Liver (tissue), 3 donors: ENCODE data around the gene RUSC1.

Experiments
- EGR1 ChIP-seq, 2 donors: IDR thresholded peaks; 2 replicates each; pipeline ENCODE4 v1.6.1; 2016 to 2018; ENCODE audit warnings: antibody characterized with exemption in 2 of 2, low read depth in 2 of 2
- MAX ChIP-seq: IDR thresholded peaks from 2 replicates; pipeline ENCODE4 v1.6.1; 2016; ENCODE audit warnings: antibody characterized with exemption
- RXRA ChIP-seq, 2 donors: IDR thresholded peaks; 2 replicates each; pipeline ENCODE4 v1.6.1; 2017 to 2018; ENCODE audit warnings: antibody characterized with exemption in 2 of 2, mild to moderate bottlenecking in 1 of 2
- SP1 ChIP-seq: IDR thresholded peaks from 2 replicates; pipeline ENCODE4 v1.6.1; 2018; ENCODE audit warnings: antibody characterized with exemption, mild to moderate bottlenecking
- TAF1 ChIP-seq: conservative IDR thresholded peaks from 2 replicates; pipeline ENCODE4 v1.6.1; 2016; ENCODE audit warnings: antibody characterized with exemption, mild to moderate bottlenecking
- YY1 ChIP-seq: IDR thresholded peaks from 2 replicates; pipeline ENCODE4 v1.6.1; 2016; ENCODE audit warnings: antibody characterized with exemption, mild to moderate bottlenecking
- TF ChIP-seq, protein P1 (sequence below): fragments of 150-350 bp; IDR thresholded peaks from 2 replicates; pipeline ENCODE4 v1.5.1; 2017; ENCODE audit warnings: improper control_type of control experiment, low read depth, low read length; ENCODE audit not compliant: missing input control
- TF ChIP-seq, protein P2 (sequence below): IDR thresholded peaks from 2 replicates; pipeline ENCODE4 v1.6.1; 2016; ENCODE audit warnings: antibody characterized with exemption
- TF ChIP-seq, protein P3 (sequence below): IDR thresholded peaks from 2 replicates; pipeline ENCODE4 v1.6.1; 2016; ENCODE audit warnings: antibody characterized with exemption, mild to moderate bottlenecking
- donor health status: healthy.
- donor health status: healthy.

- TF ChIP-seq, protein P1, sequence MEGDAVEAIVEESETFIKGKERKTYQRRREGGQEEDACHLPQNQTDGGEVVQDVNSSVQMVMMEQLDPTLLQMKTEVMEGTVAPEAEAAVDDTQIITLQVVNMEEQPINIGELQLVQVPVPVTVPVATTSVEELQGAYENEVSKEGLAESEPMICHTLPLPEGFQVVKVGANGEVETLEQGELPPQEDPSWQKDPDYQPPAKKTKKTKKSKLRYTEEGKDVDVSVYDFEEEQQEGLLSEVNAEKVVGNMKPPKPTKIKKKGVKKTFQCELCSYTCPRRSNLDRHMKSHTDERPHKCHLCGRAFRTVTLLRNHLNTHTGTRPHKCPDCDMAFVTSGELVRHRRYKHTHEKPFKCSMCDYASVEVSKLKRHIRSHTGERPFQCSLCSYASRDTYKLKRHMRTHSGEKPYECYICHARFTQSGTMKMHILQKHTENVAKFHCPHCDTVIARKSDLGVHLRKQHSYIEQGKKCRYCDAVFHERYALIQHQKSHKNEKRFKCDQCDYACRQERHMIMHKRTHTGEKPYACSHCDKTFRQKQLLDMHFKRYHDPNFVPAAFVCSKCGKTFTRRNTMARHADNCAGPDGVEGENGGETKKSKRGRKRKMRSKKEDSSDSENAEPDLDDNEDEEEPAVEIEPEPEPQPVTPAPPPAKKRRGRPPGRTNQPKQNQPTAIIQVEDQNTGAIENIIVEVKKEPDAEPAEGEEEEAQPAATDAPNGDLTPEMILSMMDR = no peak
- TF ChIP-seq TAF1 (no peak), YY1 (no peak), EGR1 (IDR thresholded peaks at IDR 0.05; ENCODE audit: low read depth in 2 of 2) (no peak), MAX (no peak), SP1 (no peak), RXRA (IDR thresholded peaks at IDR 0.05) (no peak)
- TF ChIP-seq, protein P2, sequence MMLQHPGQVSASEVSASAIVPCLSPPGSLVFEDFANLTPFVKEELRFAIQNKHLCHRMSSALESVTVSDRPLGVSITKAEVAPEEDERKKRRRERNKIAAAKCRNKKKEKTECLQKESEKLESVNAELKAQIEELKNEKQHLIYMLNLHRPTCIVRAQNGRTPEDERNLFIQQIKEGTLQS = no peak
- TF ChIP-seq, protein P3, sequence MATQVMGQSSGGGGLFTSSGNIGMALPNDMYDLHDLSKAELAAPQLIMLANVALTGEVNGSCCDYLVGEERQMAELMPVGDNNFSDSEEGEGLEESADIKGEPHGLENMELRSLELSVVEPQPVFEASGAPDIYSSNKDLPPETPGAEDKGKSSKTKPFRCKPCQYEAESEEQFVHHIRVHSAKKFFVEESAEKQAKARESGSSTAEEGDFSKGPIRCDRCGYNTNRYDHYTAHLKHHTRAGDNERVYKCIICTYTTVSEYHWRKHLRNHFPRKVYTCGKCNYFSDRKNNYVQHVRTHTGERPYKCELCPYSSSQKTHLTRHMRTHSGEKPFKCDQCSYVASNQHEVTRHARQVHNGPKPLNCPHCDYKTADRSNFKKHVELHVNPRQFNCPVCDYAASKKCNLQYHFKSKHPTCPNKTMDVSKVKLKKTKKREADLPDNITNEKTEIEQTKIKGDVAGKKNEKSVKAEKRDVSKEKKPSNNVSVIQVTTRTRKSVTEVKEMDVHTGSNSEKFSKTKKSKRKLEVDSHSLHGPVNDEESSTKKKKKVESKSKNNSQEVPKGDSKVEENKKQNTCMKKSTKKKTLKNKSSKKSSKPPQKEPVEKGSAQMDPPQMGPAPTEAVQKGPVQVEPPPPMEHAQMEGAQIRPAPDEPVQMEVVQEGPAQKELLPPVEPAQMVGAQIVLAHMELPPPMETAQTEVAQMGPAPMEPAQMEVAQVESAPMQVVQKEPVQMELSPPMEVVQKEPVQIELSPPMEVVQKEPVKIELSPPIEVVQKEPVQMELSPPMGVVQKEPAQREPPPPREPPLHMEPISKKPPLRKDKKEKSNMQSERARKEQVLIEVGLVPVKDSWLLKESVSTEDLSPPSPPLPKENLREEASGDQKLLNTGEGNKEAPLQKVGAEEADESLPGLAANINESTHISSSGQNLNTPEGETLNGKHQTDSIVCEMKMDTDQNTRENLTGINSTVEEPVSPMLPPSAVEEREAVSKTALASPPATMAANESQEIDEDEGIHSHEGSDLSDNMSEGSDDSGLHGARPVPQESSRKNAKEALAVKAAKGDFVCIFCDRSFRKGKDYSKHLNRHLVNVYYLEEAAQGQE = no peak
Measured at GRCh38 chr1:155294520-155295182, 26.0 kb upstream of the RUSC1 start.
